Epithelial cell of prostate (primary cell): Measurements from ENCODE around the gene ZBED3.

Experiments
- DNase-seq: peaks from one replicate; pipeline ENCODE4 v3.0.0-alpha.2; 2011; ENCODE audit warnings: low read depth, low spot score
- H3K27ac ChIP-seq: fragments of 450-650 bp; 2 replicates; pipeline ENCODE4 v1.5.1; 2017; ENCODE audit warnings: mild to moderate bottlenecking

Gene ZBED3

GRCh38 chr5:77022511-77023417 is 64.3 kb downstream of the ZBED3 start:
- H3K27ac ChIP-seq: no peak overlapping the region
- DNase-seq: no peak
